Lung (tissue), 12 donors: ENCODE measurements around the gene GALNS. TPM values are rescaled to one million over a fixed set of nuclear protein-coding genes. Genes with fewer than 3 reads are reported as not detected.

Experiments used
- ATAC-seq: fragments of 200-7000 bp; cut with Tn5 transposase; one replicate; pipeline ENCODE4 v1.9.1; 2020; ENCODE audit warnings: moderate number of reproducible peaks; ENCODE audit not compliant: insufficient read depth, low FRiP score
- DNase-seq, 3 donors: peaks; one replicate each; pipeline ENCODE4 v3.0.0-alpha.2; 2013 to 2017
- H3K27ac ChIP-seq, 2 donors: one replicate each; pipeline ENCODE4 v1.5.1; 2013; ENCODE audit warnings: mild to moderate bottlenecking in 2 of 2, moderate library complexity in 2 of 2, control low read depth in 1 of 2, inconsistent platforms in 1 of 2, low read depth in 1 of 2, low read length in 1 of 2
- H3K27me3 ChIP-seq, 3 donors: one replicate each; pipeline ENCODE4 v1.5.1; 2013; ENCODE audit warnings: low read length in 2 of 3; ENCODE audit not compliant: control insufficient read depth in 3 of 3, insufficient read depth in 3 of 3
- H3K36me3 ChIP-seq, 4 donors: one replicate each; pipeline ENCODE4 v1.5.1; 2013; ENCODE audit warnings: low read length in 4 of 4, mild to moderate bottlenecking in 1 of 4, moderate library complexity in 1 of 4; ENCODE audit not compliant: control insufficient read depth in 4 of 4, insufficient read depth in 4 of 4
- H3K4me1 ChIP-seq, 5 donors: one replicate each; pipeline ENCODE4 v1.5.1; 2013; ENCODE audit warnings: low read length in 5 of 5, mild to moderate bottlenecking in 2 of 5, moderate library complexity in 1 of 5; ENCODE audit not compliant: control insufficient read depth in 5 of 5, insufficient read depth in 5 of 5
- H3K4me3 ChIP-seq: one replicate; pipeline ENCODE4 v1.5.1; 2013; ENCODE audit warnings: mild to moderate bottlenecking, control low read depth, moderate library complexity
- H3K9ac ChIP-seq, 2 donors: one replicate each; pipeline ENCODE4 v1.5.1; 2013; ENCODE audit warnings: low read length in 2 of 2, control low read depth in 1 of 2; ENCODE audit not compliant: insufficient read depth in 1 of 2
- H3K9me3 ChIP-seq, 4 donors: one replicate each; pipeline ENCODE4 v1.5.1; 2013; ENCODE audit warnings: low read length in 3 of 4, mild to moderate bottlenecking in 1 of 4, moderate library complexity in 1 of 4; ENCODE audit not compliant: control insufficient read depth in 4 of 4, insufficient read depth in 3 of 4
- CTCF ChIP-seq: IDR thresholded peaks from 2 replicates; pipeline ENCODE4 v1.5.1; 2012; ENCODE audit warnings: mild to moderate bottlenecking; ENCODE audit errors: control extremely low read depth, extremely low read depth
- WGBS, 2 donors: extraction: QIAGEN DNeasy Blood & Tissue Kit; methylation state at CpG; one replicate each; pipeline ENCODE4 v1.1.7; 2013; 5-methylcytosine and 5-hydroxymethylcytosine counted together
- polyA plus RNA-seq, 2 donors: library from polyadenylated mRNA; stranded (reverse); fragments of 200-250 nt; gene quantifications; one replicate each; pipeline ENCODE4 v1.2.1, GENCODE V29; 2013
- total RNA-seq, 2 donors: library from RNA; depleted of rRNA in 1 of 2; stranded (reverse); fragments of >200 nt in 1 of 2; gene quantifications; one replicate each; pipeline ENCODE4 v1.2.1, GENCODE V29; 2014 to 2021
- donor health status: control.
- donor health status: control.
- donor health status: Bipolar disorder and iron deficiency.
- donor health status: healthy.
- donor health status: DM: yes; HTN: yes; CAD: no.

The GALNS gene
- total and polyA plus RNA-seq, 4 donors: 21.4 to 61.9 (median 30.3) TPM

GRCh38 chr16:88764913-88765349 is 91.8 kb downstream of the GALNS start:
- Histone ChIP-seq H3K9me3 (no peaks in the 10 kb centered on the region), H3K4me3 (no peak overlapping the region), H3K27ac (peak overlapping the region in 1 of 2 donors; percentile 73), H3K9ac (no peak overlapping the region), H3K27me3 (no peaks in the 10 kb centered on the region), H3K4me1 (peaks cover 7 to 58% (median 34%) of the 10 kb centered on the region in 5 donors), H3K36me3 (peaks cover 0 to 8% (median 0%) of the 10 kb centered on the region in 4 donors)
- ATAC-seq (peak; percentile 62), DNase-seq (peak; percentile 53 to 74 (median 71))
- TF ChIP-seq CTCF: no peak
- 69 to 91% methylated on average over 9 of the region's 9 CpGs for WGBS, 2 donors

GRCh38 chr16:88764080-88764479 is 92.7 kb downstream of the GALNS start:
- peaks cover 0 to 8% (median 0%) of the 10 kb centered on the region in 4 donors for H3K36me3 ChIP-seq
- no peak for TF ChIP-seq CTCF
- H3K27me3 ChIP-seq: no peaks in the 10 kb centered on the region
- no peak for ATAC-seq
- H3K9me3 ChIP-seq: no peaks in the 10 kb centered on the region
- WGBS, 2 donors: 89 to 93% methylated on average over 19 of the region's 19 CpGs
- no peak overlapping the region for H3K4me3 ChIP-seq
- H3K4me1 ChIP-seq: peaks cover 7 to 57% (median 33%) of the 10 kb centered on the region in 5 donors
- no peak overlapping the region for H3K9ac ChIP-seq
- no peak for DNase-seq
- H3K27ac ChIP-seq: peak overlapping the region in 1 of 2 donors; percentile 50

Other genes starting within 250 kb of the GALNS start
- gene IL17C, start 218.4 kb downstream of the GALNS start, total RNA-seq: not detected
- 1 to 10 TPM in 1 of 2 donors, under 1 TPM in 1; 0.14 to 1.8 TPM for gene IL17C, start 218.4 kb downstream of the GALNS start, polyA plus RNA-seq
- 100 to 1,000 TPM; 113 to 404 TPM for gene CYBA, start 205.9 kb downstream of the GALNS start, total RNA-seq
- 100 to 1,000 TPM; 294 to 879 TPM for gene CYBA, start 205.9 kb downstream of the GALNS start, polyA plus RNA-seq
- gene MVD, start 193.9 kb downstream of the GALNS start, total RNA-seq: 100 to 1,000 TPM in 1 of 2 donors, 10 to 100 TPM in 1; 39.1 to 123 TPM
- gene MVD, start 193.9 kb downstream of the GALNS start, polyA plus RNA-seq: 100 to 1,000 TPM; 115 to 135 TPM
- gene SNAI3, start 170.4 kb downstream of the GALNS start, total RNA-seq: 1 to 10 TPM; 1.1 to 2.6 TPM
- gene SNAI3, start 170.4 kb downstream of the GALNS start, polyA plus RNA-seq: 1 to 10 TPM; 3.2 to 3.8 TPM
- 10 to 100 TPM; 15.2 to 45.9 TPM for gene RNF166, start 150.5 kb downstream of the GALNS start, total RNA-seq
- 10 to 100 TPM; 42.4 to 51.6 TPM for gene RNF166, start 150.5 kb downstream of the GALNS start, polyA plus RNA-seq
- 10 to 100 TPM in 1 of 2 donors, 1 to 10 TPM in 1; 5.7 to 23.4 TPM for gene CTU2, start 150.4 kb downstream of the GALNS start, total RNA-seq
- 10 to 100 TPM; 17.2 to 19.4 TPM for gene CTU2, start 150.4 kb downstream of the GALNS start, polyA plus RNA-seq
- gene PIEZO1, start 71.7 kb downstream of the GALNS start, total RNA-seq: 100 to 1,000 TPM; 113 to 200 TPM
- gene PIEZO1, start 71.7 kb downstream of the GALNS start, polyA plus RNA-seq: 100 to 1,000 TPM; 180 to 207 TPM
- gene CDT1, start 53.2 kb downstream of the GALNS start, total RNA-seq: 1 to 10 TPM; 3.0 to 5.8 TPM
- 1 to 10 TPM; 2.0 to 3.6 TPM for gene CDT1, start 53.2 kb downstream of the GALNS start, polyA plus RNA-seq
- gene APRT, start 45.0 kb downstream of the GALNS start, total RNA-seq: 100 to 1,000 TPM in 1 of 2 donors, 10 to 100 TPM in 1; 44.2 to 196 TPM
- 100 to 1,000 TPM; 157 to 260 TPM for gene APRT, start 45.0 kb downstream of the GALNS start, polyA plus RNA-seq
- gene TRAPPC2L, start 180 bp upstream of the GALNS start, total RNA-seq: 10 to 100 TPM; 34.2 to 55.4 TPM
- gene TRAPPC2L, start 180 bp upstream of the GALNS start, polyA plus RNA-seq: 100 to 1,000 TPM in 1 of 2 donors, 10 to 100 TPM in 1; 41.5 to 106 TPM
- gene PABPN1L, start 9.7 kb upstream of the GALNS start, total RNA-seq: not detected
- gene PABPN1L, start 9.7 kb upstream of the GALNS start, polyA plus RNA-seq: under 1 TPM; 0.03 to 0.22 TPM
- 10 to 100 TPM in 1 of 2 donors, 1 to 10 TPM in 1; 4.7 to 11.8 TPM for gene CBFA2T3, start 120.3 kb upstream of the GALNS start, total RNA-seq
- gene CBFA2T3, start 120.3 kb upstream of the GALNS start, polyA plus RNA-seq: 1 to 10 TPM; 6.2 to 7.0 TPM
- gene ACSF3, start 236.9 kb upstream of the GALNS start, total RNA-seq: 10 to 100 TPM; 32.0 to 33.6 TPM
- gene ACSF3, start 236.9 kb upstream of the GALNS start, polyA plus RNA-seq: 10 to 100 TPM; 17.4 to 30.4 TPM